ENCODE results near the gene CACNA1E.

- TF ChIP-seq CTCF (IDR thresholded peaks at IDR 0.05) (no peak), POLR2A (IDR thresholded peaks at IDR 0.05) (no peak), POLR2AphosphoS5 (IDR thresholded peaks at IDR 0.05; ENCODE audit: insufficient read depth in 1 of 2, low read depth in 1 of 2) (no peak)
Measured at GRCh38 chr1:181767001-181767708, 283.8 kb downstream of the CACNA1E start.
